HCT116 (cell line): ENCODE results near the gene HIVEP3. TPM values are rescaled to one million over a fixed set of nuclear protein-coding genes. Genes with fewer than 3 reads are reported as not detected.

Experiments
- ATAC-seq: fragments of 200-7000 bp; cut with Tn5 transposase; 2 replicates; pipeline ENCODE4 v1.9.1; 2020; ENCODE audit warnings: mild to moderate bottlenecking, moderate library complexity
- BruUV-seq: library from RNA; stranded (reverse); fragments of 400-500 nt; replicated peaks from 2 replicates; lab custom pipeline; 2021; lab: Mats Ljungman, UMichigan
- CTCF ChIA-PET: fragments of 300-600 bp; sonication (Branson Sonifier 250); formaldehyde crosslinking; loops from one replicate; lab custom pipeline; 2021; ENCODE audit warnings: antibody characterized with exemption; lab: Charles Lee
- POLR2A ChIA-PET: fragments of 300-600, 350-600 bp; sonication (Branson Sonifier 250); formaldehyde crosslinking; loops from one replicate; lab custom pipeline; 2021; ENCODE audit warnings: antibody characterized with exemption; lab: Charles Lee
- RAD21 ChIA-PET, 2 experiments: fragments of 300-600 bp; sonication (Branson Sonifier 250); formaldehyde crosslinking; loops; one replicate each; lab custom pipeline; 2023; ENCODE audit warnings: low total read pairs in 2 of 2; ENCODE audit not compliant: uncharacterized antibody in 2 of 2, unreplicated experiment in 2 of 2, low non-redundant PET in 1 of 2; lab: Charles Lee
- DNase-seq: peaks from one replicate; pipeline ENCODE4 v3.0.0-alpha.2; 2010; ENCODE audit warnings: low read depth, low spot score
- H2AFZ ChIP-seq: fragments of 200-600 bp; shearing (Covaris generic), sonication (generic); 2 replicates; pipeline ENCODE4 v1.6.1; 2017; ENCODE audit warnings: low read depth, mixed run types, mixed read lengths, antibody characterized with exemption, low read length; ENCODE audit not compliant: poor library complexity, severe bottlenecking
- H3K27ac ChIP-seq: 2 replicates; pipeline ENCODE4 v1.5.1; 2012; ENCODE audit warnings: low read depth, low read length
- H3K27me3 ChIP-seq: fragments of 200-600 bp; sonication (generic); 2 replicates; pipeline ENCODE4 v1.6.1; 2016; ENCODE audit warnings: mixed run types, low read length, mixed read lengths; ENCODE audit not compliant: insufficient read depth
- H3K36me3 ChIP-seq, 2 experiments: fragments of 200-500 bp in 1 of 2; fragments of 200-600 bp in 1 of 2; sonication (Bioruptor generic) in 1 of 2; sonication (generic) in 1 of 2; 2 replicates each; pipeline versions ENCODE4 v1.5.1 to v1.6.1; 2014 to 2016; ENCODE audit warnings: low read length in 2 of 2, inconsistent platforms in 1 of 2, mixed read lengths in 1 of 2, mixed run types in 1 of 2; ENCODE audit not compliant: insufficient read depth in 2 of 2, control insufficient read depth in 1 of 2
- H3K4me1 ChIP-seq, 2 experiments: fragments of 200-600 bp in 1 of 2; sonication (generic) in 1 of 2; 2 replicates each; pipeline versions ENCODE4 v1.5.1 to v1.6.1; 2012 to 2017; ENCODE audit warnings: low read length in 2 of 2, inconsistent platforms in 1 of 2, mild to moderate bottlenecking in 1 of 2, mixed read lengths in 1 of 2, mixed run types in 1 of 2, moderate library complexity in 1 of 2; ENCODE audit not compliant: insufficient read depth in 2 of 2, control insufficient read depth in 1 of 2
- H3K4me2 ChIP-seq: fragments of 200-600 bp; sonication (generic); 2 replicates; pipeline ENCODE4 v1.6.1; 2017; ENCODE audit warnings: mixed run types, low read length, mixed read lengths
- H3K4me3 ChIP-seq, 2 experiments: fragments of 200-600 bp in 1 of 2; sonication (generic) in 1 of 2; replicated peaks in 1 of 2; 2 replicates each; pipeline ENCODE4 v1.5.1; 2011 to 2016; ENCODE audit warnings: low read length in 2 of 2, control low read depth in 1 of 2, low read depth in 1 of 2, mild to moderate bottlenecking in 1 of 2, mixed read lengths in 1 of 2, mixed run types in 1 of 2
- H3K79me2 ChIP-seq: fragments of 200-600 bp; sonication (generic); 2 replicates; pipeline ENCODE4 v1.6.1; 2017; ENCODE audit warnings: mild to moderate bottlenecking, mixed run types, low read length, moderate library complexity, mixed read lengths; ENCODE audit not compliant: insufficient read depth
- H3K9ac ChIP-seq: fragments of 200-600 bp; sonication (generic); 2 replicates; pipeline ENCODE4 v1.6.1; 2016; ENCODE audit warnings: low read length, mixed read lengths
- H3K9me2 ChIP-seq: fragments of 200-600 bp; sonication (generic), shearing (Covaris generic); 2 replicates; pipeline ENCODE4 v1.6.1; 2017; ENCODE audit warnings: mixed run types, mild to moderate bottlenecking, moderate library complexity; ENCODE audit not compliant: insufficient read depth
- H3K9me3 ChIP-seq, 2 experiments: fragments of 200-500 bp in 1 of 2; fragments of 200-600 bp in 1 of 2; sonication (Bioruptor generic) in 1 of 2; sonication (generic) in 1 of 2; 2 replicates each; pipeline ENCODE4 v1.6.1; 2014 to 2017; ENCODE audit warnings: low read length in 2 of 2, mixed read lengths in 2 of 2, inconsistent platforms in 1 of 2, low read depth in 1 of 2, mild to moderate bottlenecking in 1 of 2, mixed run types in 1 of 2, moderate library complexity in 1 of 2; ENCODE audit not compliant: control insufficient read depth in 1 of 2, insufficient read depth in 1 of 2
- H4K20me1 ChIP-seq: fragments of 200-600 bp; sonication (generic), shearing (Covaris generic); 2 replicates; pipeline ENCODE4 v1.6.1; 2017; ENCODE audit warnings: mixed run types, mild to moderate bottlenecking, moderate library complexity; ENCODE audit not compliant: insufficient read depth
- ATF3 ChIP-seq: IDR thresholded peaks from 2 replicates; pipeline ENCODE4 v1.6.1; 2012
- CEBPB ChIP-seq: IDR thresholded peaks from 2 replicates; pipeline ENCODE4 v1.6.1; 2012; ENCODE audit warnings: low read depth
- ELF1 ChIP-seq: IDR thresholded peaks from 2 replicates; pipeline ENCODE4 v1.6.1; 2012; ENCODE audit warnings: low read depth, borderline replicate concordance
- EZH2phosphoT487 ChIP-seq: fragments of 200-600 bp; IDR thresholded peaks from 2 replicates; pipeline ENCODE4 v1.6.1; 2018; ENCODE audit warnings: antibody characterized with exemption, borderline replicate concordance
- FOSL1 ChIP-seq: IDR thresholded peaks from 2 replicates; pipeline ENCODE4 v1.6.1; 2012; ENCODE audit warnings: low read depth
- JUND ChIP-seq: IDR thresholded peaks from 2 replicates; pipeline ENCODE4 v1.6.1; 2012
- POLR2A ChIP-seq: IDR thresholded peaks from 2 replicates; pipeline ENCODE4 v1.7.0; 2011; ENCODE audit warnings: borderline replicate concordance; ENCODE audit not compliant: insufficient read depth, insufficient read length; ENCODE audit errors: extremely low read depth
- POLR2AphosphoS5 ChIP-seq: IDR thresholded peaks from 2 replicates; pipeline ENCODE4 v1.6.1; 2011; ENCODE audit warnings: mild to moderate bottlenecking, low read depth, low read length, moderate library complexity
- REST ChIP-seq: IDR thresholded peaks from 2 replicates; pipeline ENCODE4 v1.6.1; 2012; ENCODE audit warnings: low read depth
- SIN3A ChIP-seq: IDR thresholded peaks from 2 replicates; pipeline ENCODE4 v1.6.1; 2012; ENCODE audit warnings: low read depth
- SRF ChIP-seq: IDR thresholded peaks from 2 replicates; pipeline ENCODE4 v1.6.1; 2012; ENCODE audit warnings: low read depth
- TCF7L2 ChIP-seq: IDR thresholded peaks from 2 replicates; pipeline ENCODE4 v1.7.0; 2011; ENCODE audit warnings: borderline replicate concordance, inconsistent platforms; ENCODE audit not compliant: insufficient read depth, insufficient read length; ENCODE audit errors: extremely low read depth
- YY1 ChIP-seq: IDR thresholded peaks from 2 replicates; pipeline ENCODE4 v1.6.1; 2011; ENCODE audit warnings: low read length, low read depth, moderate library complexity, mild to moderate bottlenecking; ENCODE audit not compliant: insufficient replicate concordance; ENCODE audit errors: extremely low read depth
- ZFX ChIP-seq: fragments of 450-650 bp; IDR thresholded peaks from 2 replicates; pipeline ENCODE4 v1.6.1; 2017
- ZNF274 ChIP-seq: fragments of 200-500 bp; sonication (Bioruptor generic); IDR thresholded peaks from 2 replicates; pipeline ENCODE4 v1.6.1; 2014; ENCODE audit warnings: mild to moderate bottlenecking, low read depth, low read length, inconsistent platforms
- intact Hi-C: fragments of 100-400 bp; cut with micrococcal nuclease; formaldehyde crosslinking; loops from 2 replicates; pipeline ENCODE4 v1.10.0; 2022
- total RNA-seq: library from RNA; stranded (reverse); gene quantifications from one replicate; pipeline ENCODE4 v1.2.1, GENCODE V29; 2021; ENCODE audit not compliant: unreplicated experiment
- TF ChIP-seq, protein P1 (sequence below): IDR thresholded peaks from 2 replicates; pipeline ENCODE4 v1.6.1; 2012
- TF ChIP-seq, protein P2 (sequence below): IDR thresholded peaks from 2 replicates; pipeline ENCODE4 v1.6.1; 2011; ENCODE audit warnings: mild to moderate bottlenecking, low read length, moderate library complexity; ENCODE audit not compliant: insufficient replicate concordance; ENCODE audit errors: extremely low read depth

The HIVEP3 gene
- total RNA-seq, 1 experiment from 2014 or later = 7.1 TPM

DNA sequence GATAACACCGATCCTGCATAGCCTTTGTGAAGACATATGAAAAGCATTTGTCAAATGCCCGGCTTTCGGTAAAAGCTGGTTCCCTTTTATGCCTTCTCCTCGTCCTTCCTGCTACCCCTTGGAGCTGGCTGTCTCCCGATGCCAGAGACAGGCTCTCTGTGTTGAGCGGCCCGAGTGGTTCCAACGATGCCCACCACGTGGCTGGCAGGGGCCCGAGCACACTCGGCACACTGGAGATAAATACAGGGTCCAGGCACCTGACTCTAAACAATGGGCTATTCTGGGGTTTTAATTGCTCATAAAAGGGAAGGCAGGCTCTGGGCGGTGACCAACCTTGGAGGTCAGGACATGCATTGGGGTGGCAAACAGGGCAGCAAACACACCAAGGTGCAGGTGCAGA lies 207.1 kb downstream of the HIVEP3 start:
- H3K4me3 ChIP-seq = no peak overlapping the region
- intact Hi-C loops = no loop called here
- H3K79me2 ChIP-seq = no peaks in the 10 kb centered on the region
- no peaks in the 10 kb centered on the region for H4K20me1 ChIP-seq
- ChIA-PET RAD21 (no interaction called here), CTCF (no interaction called here), POLR2A (no interaction called here)
- H3K36me3 ChIP-seq = no peaks in the 10 kb centered on the region
- H3K9ac ChIP-seq = no peak overlapping the region
- no peak for ATAC-seq
- no TSS peak for BruUV-seq
- TF ChIP-seq POLR2A (no peak), ZFX (no peak), ELF1 (no peak), EZH2phosphoT487 (no peak), ATF3 (no peak), JUND (no peak), SIN3A (no peak), SRF (no peak), POLR2AphosphoS5 (no peak), TCF7L2 (no peak), REST (no peak), YY1 (no peak), FOSL1 (no peak), ZNF274 (no peak), CEBPB (no peak)
- TF ChIP-seq, protein P1, sequence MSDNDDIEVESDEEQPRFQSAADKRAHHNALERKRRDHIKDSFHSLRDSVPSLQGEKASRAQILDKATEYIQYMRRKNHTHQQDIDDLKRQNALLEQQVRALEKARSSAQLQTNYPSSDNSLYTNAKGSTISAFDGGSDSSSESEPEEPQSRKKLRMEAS = no peak
- TF ChIP-seq, protein P2, sequence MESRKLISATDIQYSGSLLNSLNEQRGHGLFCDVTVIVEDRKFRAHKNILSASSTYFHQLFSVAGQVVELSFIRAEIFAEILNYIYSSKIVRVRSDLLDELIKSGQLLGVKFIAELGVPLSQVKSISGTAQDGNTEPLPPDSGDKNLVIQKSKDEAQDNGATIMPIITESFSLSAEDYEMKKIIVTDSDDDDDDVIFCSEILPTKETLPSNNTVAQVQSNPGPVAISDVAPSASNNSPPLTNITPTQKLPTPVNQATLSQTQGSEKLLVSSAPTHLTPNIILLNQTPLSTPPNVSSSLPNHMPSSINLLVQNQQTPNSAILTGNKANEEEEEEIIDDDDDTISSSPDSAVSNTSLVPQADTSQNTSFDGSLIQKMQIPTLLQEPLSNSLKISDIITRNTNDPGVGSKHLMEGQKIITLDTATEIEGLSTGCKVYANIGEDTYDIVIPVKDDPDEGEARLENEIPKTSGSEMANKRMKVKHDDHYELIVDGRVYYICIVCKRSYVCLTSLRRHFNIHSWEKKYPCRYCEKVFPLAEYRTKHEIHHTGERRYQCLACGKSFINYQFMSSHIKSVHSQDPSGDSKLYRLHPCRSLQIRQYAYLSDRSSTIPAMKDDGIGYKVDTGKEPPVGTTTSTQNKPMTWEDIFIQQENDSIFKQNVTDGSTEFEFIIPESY = no peak
- H3K27ac ChIP-seq = no peak overlapping the region
- no peak overlapping the region for H2AFZ ChIP-seq
- H3K4me2 ChIP-seq = no peak overlapping the region
- no peak for DNase-seq
- H3K27me3 ChIP-seq = no peaks in the 10 kb centered on the region
- peaks cover 4 to 24% of the 10 kb centered on the region in 2 experiments; a peak in 3 of 4 replicates for H3K4me1 ChIP-seq
- no peaks in the 10 kb centered on the region for H3K9me3 ChIP-seq
- H3K9me2 ChIP-seq = no peaks in the 10 kb centered on the region
